Ovary (tissue), 3 donors: ENCODE measurements around the gene SEMA4G.

Experiments used
- POLR2A ChIP-seq: fragments of 450-650 bp; IDR thresholded peaks from one replicate; pipeline ENCODE4 v1.6.1; 2017; ENCODE audit warnings: antibody characterized with exemption, mild to moderate bottlenecking, moderate library complexity
- TF ChIP-seq, protein P1 (sequence below), 3 donors: fragments of 450-650 bp in 2 of 3; fragments of 200-600 bp in 1 of 3; IDR thresholded peaks; one replicate each; pipeline versions ENCODE4 v1.5.1 to v1.8.0; 2016 to 2022; ENCODE audit warnings: antibody characterized with exemption in 3 of 3, mild to moderate bottlenecking in 1 of 3
- donor health status: DM: no; HTN: no; CAD: no.

DNA sequence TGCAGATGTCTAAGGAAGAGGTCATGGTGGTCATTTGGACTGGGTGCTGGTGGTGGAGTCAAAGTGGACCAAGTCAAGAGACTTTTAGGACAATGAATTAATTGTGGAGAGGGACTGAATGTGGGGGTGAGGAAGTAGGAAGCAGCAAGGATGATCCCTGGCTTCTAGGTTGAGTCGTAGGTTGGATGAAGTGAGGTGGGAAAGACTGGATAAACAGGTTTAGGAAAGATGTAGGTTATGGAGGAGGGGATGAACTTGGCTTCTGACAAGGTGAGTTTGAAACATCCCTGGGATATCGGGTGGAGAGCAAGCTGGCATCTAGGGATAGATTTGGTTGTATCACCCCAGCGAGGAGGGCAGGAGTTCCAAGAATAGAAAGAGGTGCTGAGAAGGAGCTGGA is 7.6 kb downstream of the SEMA4G start:
- TF ChIP-seq, protein P1, sequence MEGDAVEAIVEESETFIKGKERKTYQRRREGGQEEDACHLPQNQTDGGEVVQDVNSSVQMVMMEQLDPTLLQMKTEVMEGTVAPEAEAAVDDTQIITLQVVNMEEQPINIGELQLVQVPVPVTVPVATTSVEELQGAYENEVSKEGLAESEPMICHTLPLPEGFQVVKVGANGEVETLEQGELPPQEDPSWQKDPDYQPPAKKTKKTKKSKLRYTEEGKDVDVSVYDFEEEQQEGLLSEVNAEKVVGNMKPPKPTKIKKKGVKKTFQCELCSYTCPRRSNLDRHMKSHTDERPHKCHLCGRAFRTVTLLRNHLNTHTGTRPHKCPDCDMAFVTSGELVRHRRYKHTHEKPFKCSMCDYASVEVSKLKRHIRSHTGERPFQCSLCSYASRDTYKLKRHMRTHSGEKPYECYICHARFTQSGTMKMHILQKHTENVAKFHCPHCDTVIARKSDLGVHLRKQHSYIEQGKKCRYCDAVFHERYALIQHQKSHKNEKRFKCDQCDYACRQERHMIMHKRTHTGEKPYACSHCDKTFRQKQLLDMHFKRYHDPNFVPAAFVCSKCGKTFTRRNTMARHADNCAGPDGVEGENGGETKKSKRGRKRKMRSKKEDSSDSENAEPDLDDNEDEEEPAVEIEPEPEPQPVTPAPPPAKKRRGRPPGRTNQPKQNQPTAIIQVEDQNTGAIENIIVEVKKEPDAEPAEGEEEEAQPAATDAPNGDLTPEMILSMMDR (IDR thresholded peaks at IDR 0.05), result no peak
- no peak for TF ChIP-seq POLR2A
